Measurements from ENCODE around the gene ZFP64. TPM values are rescaled to one million over a fixed set of nuclear protein-coding genes. Genes with fewer than 3 reads are reported as not detected.

Gene ZFP64
- total RNA-seq, 6 donors from 2014 or later = 7.9 to 23.5 (median 12.5) TPM

DNA sequence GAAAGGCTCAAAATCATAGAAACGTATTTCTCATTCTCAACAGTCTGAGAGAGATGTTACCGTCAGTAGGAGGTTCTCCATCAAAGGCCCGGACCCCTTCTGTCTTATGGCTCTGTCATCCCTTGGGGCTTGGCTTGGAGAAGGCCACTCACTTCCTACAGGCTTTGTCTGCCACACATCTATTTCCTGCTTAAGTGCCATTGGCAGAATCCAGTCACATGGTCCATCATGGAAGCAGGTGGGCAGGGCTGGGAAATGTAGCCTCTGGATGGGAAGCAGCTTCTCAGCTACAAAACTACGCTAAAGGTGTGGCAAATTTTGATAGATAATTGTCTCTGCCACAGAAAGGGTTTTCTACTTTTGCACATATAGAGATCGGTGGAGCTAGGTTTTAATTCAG, 12.6 kb upstream of the ZFP64 start:
- Histone ChIP-seq H3K36me3 (no peaks in the 10 kb centered on the region), H3K4me3 (no peak overlapping the region), H3K27me3 (no peaks in the 10 kb centered on the region), H3K4me1 (no peaks in the 10 kb centered on the region), H3K9me3 (no peaks in the 10 kb centered on the region), H3K27ac (no peak overlapping the region)
- TF ChIP-seq EP300 (IDR thresholded peaks at IDR 0.05) = no peak
- TF ChIP-seq, protein P1, sequence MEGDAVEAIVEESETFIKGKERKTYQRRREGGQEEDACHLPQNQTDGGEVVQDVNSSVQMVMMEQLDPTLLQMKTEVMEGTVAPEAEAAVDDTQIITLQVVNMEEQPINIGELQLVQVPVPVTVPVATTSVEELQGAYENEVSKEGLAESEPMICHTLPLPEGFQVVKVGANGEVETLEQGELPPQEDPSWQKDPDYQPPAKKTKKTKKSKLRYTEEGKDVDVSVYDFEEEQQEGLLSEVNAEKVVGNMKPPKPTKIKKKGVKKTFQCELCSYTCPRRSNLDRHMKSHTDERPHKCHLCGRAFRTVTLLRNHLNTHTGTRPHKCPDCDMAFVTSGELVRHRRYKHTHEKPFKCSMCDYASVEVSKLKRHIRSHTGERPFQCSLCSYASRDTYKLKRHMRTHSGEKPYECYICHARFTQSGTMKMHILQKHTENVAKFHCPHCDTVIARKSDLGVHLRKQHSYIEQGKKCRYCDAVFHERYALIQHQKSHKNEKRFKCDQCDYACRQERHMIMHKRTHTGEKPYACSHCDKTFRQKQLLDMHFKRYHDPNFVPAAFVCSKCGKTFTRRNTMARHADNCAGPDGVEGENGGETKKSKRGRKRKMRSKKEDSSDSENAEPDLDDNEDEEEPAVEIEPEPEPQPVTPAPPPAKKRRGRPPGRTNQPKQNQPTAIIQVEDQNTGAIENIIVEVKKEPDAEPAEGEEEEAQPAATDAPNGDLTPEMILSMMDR (IDR thresholded peaks at IDR 0.05) = no peak
- no peak for TF ChIP-seq POLR2AphosphoS5 (IDR thresholded peaks at IDR 0.05)
- no peak for TF ChIP-seq POLR2A (IDR thresholded peaks at IDR 0.05)
- ATAC-seq (ENCODE audit: low FRiP score in 2 of 2) (no peak), DNase-seq (no peak)
- 93 to 95% methylated on average over 5 of the region's 5 CpGs for WGBS, 2 donors

DNA sequence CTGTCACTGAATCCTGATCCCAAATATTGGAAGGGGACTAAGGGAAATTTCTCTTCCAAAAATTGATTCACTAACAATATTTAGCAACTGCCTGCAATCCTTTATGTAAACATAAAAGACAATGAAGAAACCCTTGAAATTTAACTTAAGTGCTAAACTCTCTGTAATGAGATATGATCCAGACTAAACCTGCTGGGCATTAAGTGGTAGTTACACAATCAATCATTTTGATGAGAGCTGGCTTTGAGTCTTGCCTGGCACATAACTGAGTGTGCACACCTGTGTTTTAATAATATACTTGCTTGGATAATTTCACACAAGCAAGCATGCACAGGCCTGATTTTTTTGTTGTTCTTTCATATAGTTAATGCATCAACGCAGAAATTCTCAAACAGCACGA, 9.8 kb upstream of the ZFP64 start:
- H3K27ac ChIP-seq = no peak overlapping the region
- no peaks in the 10 kb centered on the region for H3K9me3 ChIP-seq
- no peaks in the 10 kb centered on the region for H3K27me3 ChIP-seq
- H3K4me1 ChIP-seq = no peaks in the 10 kb centered on the region
- H3K4me3 ChIP-seq = no peak overlapping the region
- TF ChIP-seq POLR2AphosphoS5 (IDR thresholded peaks at IDR 0.05) (no peak), EP300 (IDR thresholded peaks at IDR 0.05) (no peak), POLR2A (IDR thresholded peaks at IDR 0.05) (no peak)
- TF ChIP-seq, protein P1 (IDR thresholded peaks at IDR 0.05) = no peak
- no peaks in the 10 kb centered on the region for H3K36me3 ChIP-seq
- WGBS, 2 donors = 82 to 87% methylated on average over 2 of the region's 2 CpGs
- ATAC-seq (ENCODE audit: low FRiP score in 2 of 2) (no peak), DNase-seq (no peak)

DNA sequence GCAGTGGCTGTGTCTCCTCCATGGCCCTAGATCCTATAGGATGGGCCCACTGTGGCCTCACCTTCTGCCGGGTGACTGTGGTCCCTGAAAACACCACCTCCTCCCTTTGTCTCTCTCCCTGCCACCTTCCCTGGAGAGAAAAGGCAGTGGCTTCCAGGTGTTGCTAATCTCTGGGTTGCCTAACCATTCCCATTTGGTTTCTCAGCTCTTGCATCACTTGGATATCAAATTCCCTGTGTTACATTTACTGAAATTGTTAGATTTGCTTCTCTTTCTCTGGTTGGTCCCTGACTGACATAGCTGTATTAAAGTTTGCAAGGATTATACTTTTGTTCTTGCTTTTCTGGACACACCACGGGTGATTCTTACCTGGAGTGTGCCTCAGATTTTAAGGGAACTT, 9.3 kb upstream of the ZFP64 start:
- ATAC-seq (ENCODE audit: low FRiP score in 2 of 2) (no peak), DNase-seq (no peak)
- no peak overlapping the region for H3K27ac ChIP-seq
- no peak overlapping the region for H3K4me3 ChIP-seq
- no peaks in the 10 kb centered on the region for H3K27me3 ChIP-seq
- no peaks in the 10 kb centered on the region for H3K4me1 ChIP-seq
- no peaks in the 10 kb centered on the region for H3K9me3 ChIP-seq
- no peak for TF ChIP-seq POLR2AphosphoS5 (IDR thresholded peaks at IDR 0.05)
- no peak for TF ChIP-seq EP300 (IDR thresholded peaks at IDR 0.05)
- TF ChIP-seq, protein P1 (IDR thresholded peaks at IDR 0.05) = no peak
- TF ChIP-seq POLR2A (IDR thresholded peaks at IDR 0.05) = no peak
- no peaks in the 10 kb centered on the region for H3K36me3 ChIP-seq
- WGBS, 2 donors = 53 to 79% methylated on average over 2 of the region's 2 CpGs

DNA sequence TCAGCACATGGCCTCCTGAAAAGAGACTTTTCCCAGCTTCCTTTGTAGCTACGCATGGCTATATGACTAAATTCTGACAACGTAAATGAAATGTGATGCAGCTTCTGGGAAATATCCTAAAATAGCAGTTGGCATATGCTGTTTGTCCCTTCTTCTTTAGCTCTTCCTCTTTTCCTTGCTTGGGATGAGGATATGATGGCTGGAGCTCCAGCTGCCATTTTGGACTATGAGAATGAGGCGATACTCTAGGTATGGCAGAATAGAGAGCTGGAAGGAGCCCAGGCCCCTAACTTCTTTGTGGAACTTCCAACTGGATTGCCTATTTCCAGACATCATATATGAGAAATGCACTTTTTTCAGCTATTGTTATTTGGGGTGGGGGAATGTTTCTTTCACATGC, 5.3 kb upstream of the ZFP64 start:
- WGBS, 2 donors = 95 to 97% methylated on average over 3 of the region's 3 CpGs
- Histone ChIP-seq H3K36me3 (no peaks in the 10 kb centered on the region), H3K4me3 (no peak overlapping the region), H3K27me3 (no peaks in the 10 kb centered on the region), H3K27ac (no peak overlapping the region), H3K9me3 (no peaks in the 10 kb centered on the region), H3K4me1 (peaks cover 6 to 9% (median 7%) of the 10 kb centered on the region in 4 donors)
- DNase-seq (no peak), ATAC-seq (ENCODE audit: low FRiP score in 2 of 2) (no peak)
- TF ChIP-seq, protein P1 (IDR thresholded peaks at IDR 0.05) = no peak
- TF ChIP-seq EP300 (IDR thresholded peaks at IDR 0.05) = no peak
- no peak for TF ChIP-seq POLR2AphosphoS5 (IDR thresholded peaks at IDR 0.05)
- TF ChIP-seq POLR2A (IDR thresholded peaks at IDR 0.05) = no peak

DNA sequence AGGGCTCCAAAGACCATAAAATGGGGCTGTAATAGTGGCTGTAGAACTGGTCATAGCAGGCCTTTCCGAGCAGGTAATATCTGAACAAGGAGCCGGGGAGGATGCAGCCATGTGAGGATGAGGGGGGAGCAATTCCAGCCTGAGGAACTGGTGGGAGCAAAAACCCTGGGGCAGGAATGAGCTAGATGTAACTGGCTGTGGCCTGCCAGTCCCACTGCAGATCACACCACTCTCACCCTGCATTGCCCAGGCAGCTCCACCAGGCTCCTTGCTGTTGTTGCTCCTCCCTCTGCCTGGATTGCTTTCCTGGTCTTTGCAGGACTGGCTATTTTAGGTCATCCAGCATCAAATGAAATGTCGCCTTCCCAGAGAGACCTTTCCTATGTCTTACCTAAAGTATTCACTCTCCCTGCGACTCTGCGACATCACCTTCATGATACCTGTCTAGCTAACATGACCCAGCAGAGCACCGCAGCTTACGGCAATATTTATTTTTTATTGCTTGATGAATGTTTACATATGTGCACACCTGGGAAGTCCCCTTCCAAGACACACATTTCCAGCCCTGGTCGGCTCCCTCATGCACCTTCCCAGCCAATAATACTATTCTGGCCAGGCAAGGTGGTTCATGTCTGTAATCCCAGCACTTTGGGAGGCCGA, 2.4 kb upstream of the ZFP64 start:
- Histone ChIP-seq H3K36me3 (no peaks in the 10 kb centered on the region), H3K4me3 (no peak overlapping the region), H3K27ac (no peak overlapping the region), H3K9me3 (no peaks in the 10 kb centered on the region), H3K27me3 (no peaks in the 10 kb centered on the region), H3K4me1 (peaks cover 12 to 21% (median 15%) of the 10 kb centered on the region in 4 donors)
- DNase-seq (no peak), ATAC-seq (ENCODE audit: low FRiP score in 2 of 2) (no peak)
- TF ChIP-seq EP300 (IDR thresholded peaks at IDR 0.05) (no peak), POLR2A (IDR thresholded peaks at IDR 0.05) (no peak), POLR2AphosphoS5 (IDR thresholded peaks at IDR 0.05) (no peak)
- TF ChIP-seq, protein P1 (IDR thresholded peaks at IDR 0.05) = no peak
- 88% methylated on average over 9 of the region's 9 CpGs for WGBS, 2 donors

All from upper lobe of left lung (tissue), 6 donors.